Ectodermal cell (in vitro differentiated cells): Measurements from ENCODE around the gene COL8A1.
"Not testable (repeated sequence)": the region's sequence is repeated elsewhere in the genome, so short reads cannot be mapped to it uniquely, and the experiment has no call there.

ENCODE experiments used
- H3K27ac ChIP-seq: 2 replicates; pipeline ENCODE4 v1.7.0; 2013; ENCODE audit warnings: mild to moderate bottlenecking, low read depth, low read length; ENCODE audit not compliant: insufficient read depth, poor library complexity, severe bottlenecking
- H3K27me3 ChIP-seq: 2 replicates; pipeline ENCODE4 v1.7.0; 2013; ENCODE audit warnings: mild to moderate bottlenecking, low read length; ENCODE audit not compliant: insufficient read depth, control insufficient read depth, poor library complexity, severe bottlenecking
- H3K36me3 ChIP-seq: one replicate; pipeline ENCODE4 v1.7.0; 2013; ENCODE audit warnings: low read length; ENCODE audit not compliant: control insufficient read depth, insufficient read depth
- H3K4me1 ChIP-seq: one replicate; pipeline ENCODE4 v1.7.0; 2013; ENCODE audit warnings: low read length; ENCODE audit not compliant: control insufficient read depth, insufficient read depth
- H3K4me3 ChIP-seq: 2 replicates; pipeline ENCODE4 v1.7.0; 2013; ENCODE audit warnings: low read depth, low read length, control low read depth; ENCODE audit not compliant: insufficient read depth
- H3K9me3 ChIP-seq: 2 replicates; pipeline ENCODE4 v1.7.0; 2013; ENCODE audit warnings: mild to moderate bottlenecking, low read length, moderate library complexity; ENCODE audit not compliant: control insufficient read depth
- WGBS, 2 experiments: methylation state at CpG; one replicate each; pipeline ENCODE4 v1.1.7; 2013; ENCODE audit warnings: missing lambda C conversion rate in 2 of 2; 5-methylcytosine and 5-hydroxymethylcytosine counted together

COL8A1 gene

GRCh38 chr3:99714575-99714974 is 76.2 kb downstream of the COL8A1 start:
- H3K27me3 ChIP-seq, result no peaks in the 10 kb centered on the region
- H3K9me3 ChIP-seq, result no peaks in the 10 kb centered on the region
- no peaks in the 10 kb centered on the region for H3K4me1 ChIP-seq
- H3K27ac ChIP-seq, result no peak overlapping the region
- no peak overlapping the region for H3K4me3 ChIP-seq
- 90 to 98% methylated on average over 1 to 2 of the region's 2 CpGs for WGBS, 2 experiments
- no peaks in the 10 kb centered on the region for H3K36me3 ChIP-seq

DNA sequence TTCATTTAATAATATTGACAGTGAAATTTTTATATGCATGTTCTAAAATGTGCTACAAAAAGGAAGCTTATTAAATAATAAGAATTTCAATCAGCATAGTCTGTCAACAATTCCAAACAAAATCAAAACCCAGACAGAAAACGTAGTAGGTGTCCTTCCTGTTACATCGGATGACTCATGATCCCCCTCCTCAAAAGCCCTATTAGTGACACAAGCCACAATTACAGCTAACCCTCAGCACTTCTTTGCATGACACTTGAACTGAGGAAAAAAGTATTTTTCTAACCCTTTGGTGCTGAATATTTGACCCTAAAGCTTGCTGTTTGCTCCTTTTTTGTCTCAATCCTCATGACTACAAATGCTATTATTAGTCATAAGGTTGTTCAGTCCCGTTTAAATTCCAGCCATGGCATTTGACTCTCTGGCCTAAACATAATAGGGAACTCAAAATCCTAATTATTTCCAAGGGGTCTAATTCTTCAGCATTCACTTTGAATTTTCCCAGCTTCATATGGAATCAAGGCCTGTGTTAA is 78.1 kb downstream of the COL8A1 start:
- H3K4me1 ChIP-seq, result no peaks in the 10 kb centered on the region
- no peaks in the 10 kb centered on the region for H3K36me3 ChIP-seq
- H3K27me3 ChIP-seq, result no peaks in the 10 kb centered on the region
- 35 to 45% methylated on average over 3 of the region's 3 CpGs for WGBS, 2 experiments
- H3K4me3 ChIP-seq, result no peak overlapping the region
- H3K27ac ChIP-seq, result no peak overlapping the region
- no peaks in the 10 kb centered on the region for H3K9me3 ChIP-seq

DNA sequence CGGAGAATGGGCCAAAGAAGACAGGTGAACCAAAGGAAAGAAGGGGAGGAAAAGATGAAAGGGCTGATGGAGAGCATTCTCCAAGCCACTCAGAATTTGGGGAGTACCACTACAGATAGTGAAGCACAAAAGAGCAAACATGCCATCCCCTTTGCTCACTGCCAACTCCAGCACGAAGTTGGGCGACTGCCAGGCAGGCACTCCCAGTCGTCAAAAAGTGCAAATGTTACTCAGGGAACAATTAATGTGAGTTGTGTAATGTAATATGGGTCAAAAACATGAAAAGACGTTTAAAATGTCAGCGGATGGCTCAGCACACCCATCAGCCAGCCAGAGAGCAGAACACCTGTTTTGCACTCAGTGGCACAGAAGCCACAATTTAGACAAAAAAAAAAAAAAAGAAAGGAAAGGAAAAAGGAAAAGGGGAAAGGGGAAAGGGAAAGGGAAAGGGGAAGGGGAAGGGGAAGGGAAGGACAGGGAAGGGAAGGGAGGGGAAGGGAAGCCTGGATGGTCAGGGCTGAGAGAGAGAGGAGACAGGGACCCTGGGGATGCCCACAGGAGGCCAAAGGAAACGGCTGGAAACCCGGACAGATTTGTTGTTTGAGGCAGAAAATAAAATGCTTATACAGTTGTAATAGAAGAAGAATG is 82.7 kb downstream of the COL8A1 start:
- no peak overlapping the region for H3K27ac ChIP-seq
- WGBS, 2 experiments, result 66 to 71% methylated on average over 8 of the region's 8 CpGs
- H3K4me1 ChIP-seq, result no peaks in the 10 kb centered on the region

DNA sequence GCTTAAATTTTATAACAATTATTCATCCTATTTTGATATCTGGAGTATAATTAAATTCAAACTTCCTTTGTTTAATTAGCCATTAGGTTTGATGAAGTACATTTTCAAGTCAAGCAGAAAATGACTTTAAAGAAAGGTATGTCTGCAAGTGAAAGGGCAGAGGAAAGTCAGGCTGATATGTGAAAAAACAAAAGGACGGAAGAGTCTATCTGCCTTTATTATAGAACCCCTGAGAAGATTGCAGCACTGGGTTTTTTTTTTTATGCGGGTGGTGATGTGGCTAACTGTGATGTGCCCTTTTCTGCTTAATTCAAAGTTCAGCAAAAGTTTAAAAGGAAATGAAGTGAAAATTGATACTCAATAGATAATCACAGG is 83.2 kb downstream of the COL8A1 start:
- WGBS, 2 experiments, result 63 to 83% methylated on average over 2 of the region's 2 CpGs
- Histone ChIP-seq H3K4me3 (no peak overlapping the region), H3K27ac (no peak overlapping the region), H3K36me3 (no peaks in the 10 kb centered on the region), H3K9me3 (no peaks in the 10 kb centered on the region), H3K27me3 (no peaks in the 10 kb centered on the region), H3K4me1 (no peaks in the 10 kb centered on the region)

More for the DNA sequence above, 82.7 kb downstream of the COL8A1 start:
- Histone ChIP-seq H3K9me3 (no peaks in the 10 kb centered on the region), H3K27me3 (no peaks in the 10 kb centered on the region), H3K4me3 (no peak overlapping the region), H3K36me3 (no peaks in the 10 kb centered on the region)

DNA sequence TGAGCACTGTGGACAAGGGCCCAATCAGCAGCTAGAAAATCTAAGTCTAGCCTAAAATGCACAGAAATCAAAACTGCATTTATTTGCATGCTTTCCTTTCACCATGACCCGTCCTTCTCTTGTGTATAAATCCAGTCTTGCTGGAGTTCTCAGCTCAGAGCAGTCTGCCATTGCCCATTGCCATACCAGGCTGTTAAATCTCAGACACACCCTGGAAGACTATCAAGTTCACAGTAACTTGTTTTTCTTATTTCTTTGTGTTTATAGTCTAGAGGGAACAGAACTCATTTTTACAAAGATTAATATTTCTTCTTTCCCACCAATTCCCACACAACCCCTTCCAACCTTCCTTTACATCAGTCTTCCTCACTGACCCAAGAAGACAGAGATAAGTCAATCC is 85.9 kb downstream of the COL8A1 start:
- 74 to 76% methylated on average over 1 of the region's 1 CpG for WGBS, 2 experiments
- H3K36me3 ChIP-seq, result no peaks in the 10 kb centered on the region
- no peak overlapping the region for H3K4me3 ChIP-seq
- no peaks in the 10 kb centered on the region for H3K4me1 ChIP-seq
- no peaks in the 10 kb centered on the region for H3K9me3 ChIP-seq
- no peak overlapping the region for H3K27ac ChIP-seq
- no peaks in the 10 kb centered on the region for H3K27me3 ChIP-seq

GRCh38 chr3:99730870-99731269 is 92.5 kb downstream of the COL8A1 start:
- no peaks in the 10 kb centered on the region for H3K9me3 ChIP-seq
- 80 to 97% methylated on average over 1 to 2 of the region's 2 CpGs for WGBS, 2 experiments
- no peaks in the 10 kb centered on the region for H3K4me1 ChIP-seq
- no peaks in the 10 kb centered on the region for H3K27me3 ChIP-seq
- no peak overlapping the region for H3K4me3 ChIP-seq
- H3K36me3 ChIP-seq, result no peaks in the 10 kb centered on the region
- no peak overlapping the region for H3K27ac ChIP-seq

DNA sequence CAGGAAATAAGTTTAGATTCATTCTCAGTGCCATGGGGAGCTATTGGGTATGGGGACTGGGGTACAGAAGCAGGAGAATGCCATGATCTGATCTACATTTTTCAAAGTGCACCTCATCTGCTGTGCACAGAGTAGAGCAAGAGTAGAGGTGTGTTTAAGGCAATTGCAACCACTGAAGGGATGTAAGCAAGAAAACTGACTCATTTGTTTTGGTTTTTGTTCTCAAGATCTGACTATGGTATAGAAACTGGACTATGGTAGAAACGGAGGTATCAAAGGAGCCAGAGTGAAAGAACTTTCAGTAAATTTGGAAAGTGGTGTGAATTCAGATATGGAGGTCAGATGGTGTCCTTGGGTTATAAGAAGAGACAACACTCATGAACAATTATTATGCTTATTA is 93.1 kb downstream of the COL8A1 start:
- Histone ChIP-seq H3K4me1 (no peaks in the 10 kb centered on the region), H3K27me3 (no peaks in the 10 kb centered on the region), H3K27ac (no peak overlapping the region), H3K9me3 (no peaks in the 10 kb centered on the region), H3K4me3 (no peak overlapping the region), H3K36me3 (no peaks in the 10 kb centered on the region)
- 87 to 91% methylated on average over 1 of the region's 1 CpG for WGBS, 2 experiments

- not testable (repeated sequence) for H3K27ac ChIP-seq
- WGBS, 2 experiments, result 80 to 89% methylated on average over 2 of the region's 2 CpGs
Observed at GRCh38 chr3:99740371-99740770, 102.0 kb downstream of the COL8A1 start.

DNA sequence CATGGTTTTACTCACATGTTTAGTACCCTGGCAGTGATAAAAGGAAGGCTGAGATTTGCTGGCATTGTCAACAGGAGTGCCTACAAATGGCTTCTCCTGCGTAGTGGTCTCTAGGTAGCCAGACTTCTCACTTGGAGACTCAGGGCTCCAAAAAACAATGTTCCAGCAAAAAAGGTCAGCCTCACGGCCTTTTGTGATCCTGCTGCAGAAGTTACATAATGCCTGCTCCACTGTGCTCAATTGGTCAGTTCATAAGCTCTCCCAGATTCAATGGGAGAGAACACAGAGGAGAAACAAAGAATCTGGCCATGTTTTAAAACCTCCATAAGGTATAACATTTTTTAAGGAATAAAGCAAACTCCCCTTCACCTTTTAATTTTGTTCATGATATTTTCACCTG is 103.2 kb downstream of the COL8A1 start:
- Histone ChIP-seq H3K4me1 (no peaks in the 10 kb centered on the region), H3K4me3 (no peak overlapping the region), H3K36me3 (no peaks in the 10 kb centered on the region), H3K27ac (no peak overlapping the region), H3K27me3 (no peaks in the 10 kb centered on the region), H3K9me3 (no peaks in the 10 kb centered on the region)
- 86 to 87% methylated on average over 2 of the region's 2 CpGs for WGBS, 2 experiments

More at GRCh38 chr3:99740371-99740770, 102.0 kb downstream of the COL8A1 start:
- not testable (repeated sequence) for H3K9me3 ChIP-seq, H3K27me3 ChIP-seq, H3K36me3 ChIP-seq, H3K4me3 ChIP-seq, H3K4me1 ChIP-seq

DNA sequence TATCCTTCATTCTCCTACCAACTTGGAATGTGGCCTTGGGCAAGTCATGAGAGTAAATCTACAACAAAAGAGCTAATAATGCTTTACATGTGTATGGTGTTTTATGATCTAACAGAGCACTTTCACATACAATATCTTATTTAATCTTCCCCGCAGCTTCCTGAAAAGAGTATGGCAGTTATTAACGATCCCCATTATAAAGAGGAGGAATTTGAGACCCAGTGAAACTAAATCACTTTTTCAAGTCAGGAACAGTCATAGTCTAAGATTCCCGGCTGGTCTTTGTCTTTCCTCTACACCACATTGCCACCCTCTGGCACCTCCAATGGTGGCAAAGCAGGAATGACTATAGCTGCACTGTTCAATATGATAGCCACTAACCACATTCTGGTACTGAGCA is 109.5 kb downstream of the COL8A1 start:
- H3K36me3 ChIP-seq, result no peaks in the 10 kb centered on the region
- no peak overlapping the region for H3K4me3 ChIP-seq
- no peaks in the 10 kb centered on the region for H3K4me1 ChIP-seq
- WGBS, 2 experiments, result 74 to 75% methylated on average over 3 of the region's 3 CpGs
- H3K27me3 ChIP-seq, result no peaks in the 10 kb centered on the region
- H3K27ac ChIP-seq, result no peak overlapping the region
- H3K9me3 ChIP-seq, result no peaks in the 10 kb centered on the region
